ENCODE results near the gene PPM1H. TPM values are rescaled to one million over a fixed set of nuclear protein-coding genes. Genes with fewer than 3 reads are reported as not detected.
"Not testable (repeated sequence)": the region's sequence is repeated elsewhere in the genome, so short reads cannot be mapped to it uniquely, and the experiment has no call there.

PPM1H gene
- total RNA-seq, 1 donor from 2014 or later = 8.3 TPM

DNA sequence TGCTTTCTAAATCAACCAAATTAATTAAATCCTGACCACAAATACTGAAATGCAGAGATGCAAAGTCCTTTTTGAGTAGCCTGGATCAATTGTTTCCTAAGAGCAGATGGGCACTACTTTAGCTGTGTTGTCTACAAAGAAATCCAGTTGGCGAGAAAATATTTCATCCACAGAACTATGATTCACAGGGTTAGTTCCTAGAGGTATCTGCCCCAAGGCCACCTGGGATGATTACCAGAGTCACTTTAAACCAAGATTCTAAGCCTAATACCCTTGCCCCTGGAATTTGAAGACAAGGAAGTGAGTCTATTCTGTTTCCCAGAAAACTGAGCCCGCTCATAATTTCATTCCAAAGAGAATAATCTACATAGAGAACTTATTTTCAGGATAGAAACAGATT is 198.4 kb downstream of the PPM1H start:
- ATAC-seq (no peak), DNase-seq (ENCODE audit: missing footprints) (no peak)
- intact Hi-C loops (cut with DNase I) = no loop called here

DNA sequence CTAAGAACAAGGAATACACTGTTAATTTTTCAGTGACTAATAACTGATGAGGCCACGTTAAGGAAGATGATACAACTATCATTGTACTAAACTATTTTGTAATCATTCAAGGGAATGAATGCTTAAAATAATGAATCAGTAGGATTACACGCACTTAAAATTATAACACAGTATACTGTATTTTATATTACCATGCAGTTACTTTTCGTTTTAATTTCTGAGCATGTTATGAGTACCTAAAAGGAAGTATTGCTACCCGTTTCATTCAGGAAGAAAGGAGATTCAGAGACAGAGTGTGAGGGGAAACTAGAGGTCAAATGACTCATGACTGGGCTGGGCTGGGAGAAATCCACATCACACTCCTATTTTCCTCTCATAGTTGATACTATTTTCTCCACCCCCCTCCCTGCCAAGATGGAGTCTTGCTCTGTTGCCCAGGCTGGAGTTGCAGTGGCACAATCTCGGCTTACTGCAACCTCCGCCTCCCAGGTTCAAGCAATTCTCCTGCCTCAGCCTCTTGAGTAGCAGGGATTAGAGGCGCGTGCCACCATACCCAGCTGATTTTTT is 202.0 kb downstream of the PPM1H start:
- intact Hi-C loops (cut with DNase I) = no loop called here
- DNase-seq (ENCODE audit: missing footprints) (no peak), ATAC-seq (no peak)

DNA sequence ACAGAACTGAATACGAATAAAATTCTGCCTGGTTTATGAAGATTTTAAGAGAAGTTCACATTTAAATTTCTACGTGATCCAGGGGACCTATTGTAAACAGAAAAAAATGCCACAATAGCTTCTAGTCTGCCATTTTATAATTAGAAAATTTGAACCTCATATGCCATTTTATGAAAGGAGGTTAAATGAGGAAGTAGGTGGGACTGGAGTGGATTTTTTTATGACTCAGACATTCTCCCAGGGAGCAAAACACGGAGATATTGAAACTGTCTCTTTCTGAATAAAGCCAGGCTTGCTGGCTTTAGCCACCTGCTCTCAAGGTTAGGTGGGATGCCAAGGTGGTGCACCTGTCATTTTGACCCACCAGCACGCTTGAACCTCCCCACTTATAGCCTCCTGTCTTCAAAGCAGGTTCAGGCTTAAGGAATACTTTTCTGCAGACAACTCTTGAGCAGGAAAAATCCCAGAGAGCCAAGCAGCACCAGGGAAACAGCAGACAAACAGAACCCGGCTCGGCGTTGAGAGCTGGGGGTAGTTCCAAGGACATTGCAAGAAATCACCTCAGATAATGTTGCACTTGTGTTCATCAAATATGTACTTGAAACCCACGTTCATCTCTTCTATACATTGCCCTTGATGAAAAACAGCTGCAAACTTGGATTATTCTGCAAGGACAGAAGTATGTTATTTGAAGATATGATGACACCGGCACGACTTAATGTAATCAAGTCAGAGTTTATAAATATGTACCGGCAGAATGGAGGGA is 203.7 kb downstream of the PPM1H start:
- intact Hi-C loops (cut with DNase I) = no loop called here
- ATAC-seq (peak; percentile 36), DNase-seq (ENCODE audit: missing footprints) (no peak)

DNA sequence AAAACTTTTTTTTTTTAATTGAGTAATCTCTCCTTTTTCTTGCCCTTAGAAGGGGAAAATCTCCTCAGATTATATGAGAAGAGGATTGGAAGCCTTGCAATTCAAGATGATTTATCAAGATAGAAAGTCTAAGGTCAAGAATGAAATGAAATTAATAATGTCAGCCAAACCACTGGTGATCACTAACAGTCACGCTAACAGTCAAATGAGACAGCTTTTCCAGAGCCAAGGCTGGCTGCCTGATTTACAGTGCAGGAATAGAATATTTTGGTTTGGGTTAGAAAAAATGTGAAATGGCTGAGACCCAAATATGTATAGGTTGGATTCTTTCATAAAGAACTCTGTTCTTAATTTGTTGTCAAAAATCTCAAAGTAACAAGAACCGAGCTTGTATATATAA is 204.3 kb downstream of the PPM1H start:
- intact Hi-C loops (cut with DNase I) = no loop called here
- ATAC-seq = no peak
- no peak for DNase-seq (ENCODE audit: missing footprints)

DNA sequence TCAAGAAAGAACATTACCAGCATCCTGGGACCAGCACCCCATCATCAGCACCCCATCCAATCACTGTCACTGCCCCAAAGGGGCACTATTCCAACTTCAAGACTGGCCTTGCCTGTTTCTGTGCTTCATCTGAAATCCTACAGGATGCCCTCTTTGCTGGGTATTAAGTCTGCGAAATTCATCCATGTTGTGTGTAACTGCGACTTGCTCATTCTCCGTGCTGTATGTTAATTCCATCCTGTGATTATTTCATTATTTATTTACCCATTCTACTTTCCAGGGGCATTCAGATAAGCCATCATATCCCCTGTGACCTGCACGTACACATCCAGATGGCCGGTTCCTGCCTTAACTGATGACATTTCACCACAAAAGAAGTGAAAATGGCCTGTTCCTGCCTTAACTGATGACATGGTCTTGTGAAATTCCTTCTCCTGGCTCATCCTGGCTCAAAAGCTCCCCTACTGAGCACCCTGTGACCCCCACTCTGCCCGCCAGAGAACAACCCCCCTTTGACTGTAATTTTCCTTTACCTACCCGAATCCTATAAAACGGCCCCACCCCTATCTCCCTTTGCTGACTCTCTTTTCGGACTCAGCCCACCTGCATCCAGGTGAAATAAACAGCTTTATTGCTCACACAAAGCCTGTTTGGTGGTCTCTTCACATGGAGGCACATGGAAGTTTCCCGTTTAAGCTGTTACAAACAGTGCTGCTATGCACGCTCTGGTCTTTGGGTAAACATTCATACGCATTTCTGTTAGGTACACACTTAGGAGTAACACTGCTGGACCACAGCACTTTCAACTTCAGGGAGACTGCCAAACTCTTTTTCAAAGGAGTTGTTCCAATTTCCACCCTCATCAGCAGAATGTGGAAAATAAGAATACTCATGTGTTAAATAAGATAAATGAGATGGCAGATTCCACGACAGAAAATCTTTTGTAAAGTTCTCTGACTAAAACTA is 205.1 kb downstream of the PPM1H start:
- intact Hi-C loops (cut with DNase I) = not testable (repeated sequence)
- ATAC-seq = peak; percentile 56

DNA sequence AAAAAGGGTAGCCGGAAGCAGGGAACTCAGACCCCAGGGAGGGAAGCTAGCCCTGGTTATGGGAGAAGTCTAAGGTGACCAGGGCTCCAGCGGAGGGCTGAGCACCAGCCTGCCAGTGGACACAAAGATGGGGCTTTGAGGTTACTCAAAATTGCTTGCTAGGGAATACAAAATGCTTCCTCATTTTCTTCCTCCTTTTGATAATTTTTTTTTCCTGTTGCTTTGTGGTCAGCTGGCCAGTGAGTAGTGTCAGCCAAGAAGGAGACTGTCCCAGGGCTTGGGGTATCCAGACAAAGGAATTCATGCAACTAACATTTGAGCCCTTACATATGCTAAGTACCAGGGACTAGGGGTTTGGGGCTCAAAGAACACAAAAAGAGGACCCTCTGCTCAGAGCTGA is 206.2 kb downstream of the PPM1H start:
- no peak for ATAC-seq
- intact Hi-C loops (cut with DNase I) = no loop called here
- DNase-seq (ENCODE audit: missing footprints) = no peak

More for the DNA sequence above, 205.1 kb downstream of the PPM1H start:
- DNase-seq (ENCODE audit: missing footprints) = not testable (repeated sequence)

DNA sequence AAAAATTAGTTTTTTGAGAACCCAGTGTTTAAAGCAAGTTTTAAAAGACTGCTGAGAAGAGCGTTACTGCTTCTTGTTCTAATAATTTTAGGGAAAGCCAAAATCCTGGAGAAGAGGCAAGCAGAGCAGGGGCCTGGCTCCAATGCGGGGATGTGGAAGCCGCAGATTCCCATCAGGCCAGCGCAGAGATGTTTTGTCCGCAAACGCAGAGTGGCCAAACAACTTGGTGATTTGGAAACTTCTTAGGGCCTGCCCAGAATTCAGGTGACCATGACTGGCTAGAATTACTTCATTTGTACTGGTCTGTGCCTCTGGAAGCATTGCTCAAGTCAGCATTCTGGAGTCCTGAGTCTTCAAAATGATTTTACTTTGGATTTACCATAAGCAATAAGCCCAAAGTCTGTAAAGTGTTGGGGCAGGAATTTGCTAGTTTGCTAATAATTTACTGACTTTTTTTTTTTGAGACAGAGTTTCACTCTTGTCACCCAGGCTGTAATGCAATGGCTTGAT is 208.4 kb downstream of the PPM1H start:
- no peak for ATAC-seq
- DNase-seq (ENCODE audit: missing footprints) = no peak
- intact Hi-C loops (cut with DNase I) = no loop called here

DNA sequence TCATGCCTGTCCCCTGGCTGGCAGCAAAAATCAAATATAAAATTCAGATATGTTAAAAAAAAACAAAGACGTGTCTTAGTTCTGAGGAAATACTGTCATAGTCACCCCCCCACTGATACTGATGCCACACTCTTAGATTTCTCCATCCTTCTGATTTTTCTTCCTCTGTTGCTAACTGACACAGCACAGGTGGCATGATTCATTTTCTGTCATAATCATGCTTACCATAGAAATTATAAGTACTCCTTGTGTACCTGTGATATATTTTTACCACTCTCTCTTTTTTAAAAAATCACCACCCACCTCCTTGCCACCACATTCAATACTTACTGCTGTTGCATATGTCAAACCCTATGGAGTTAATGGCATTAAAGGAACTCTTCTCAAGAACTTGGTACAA is 209.2 kb downstream of the PPM1H start:
- DNase-seq (ENCODE audit: missing footprints) (no peak), ATAC-seq (no peak)
- intact Hi-C loops (cut with DNase I) = no loop called here

DNA sequence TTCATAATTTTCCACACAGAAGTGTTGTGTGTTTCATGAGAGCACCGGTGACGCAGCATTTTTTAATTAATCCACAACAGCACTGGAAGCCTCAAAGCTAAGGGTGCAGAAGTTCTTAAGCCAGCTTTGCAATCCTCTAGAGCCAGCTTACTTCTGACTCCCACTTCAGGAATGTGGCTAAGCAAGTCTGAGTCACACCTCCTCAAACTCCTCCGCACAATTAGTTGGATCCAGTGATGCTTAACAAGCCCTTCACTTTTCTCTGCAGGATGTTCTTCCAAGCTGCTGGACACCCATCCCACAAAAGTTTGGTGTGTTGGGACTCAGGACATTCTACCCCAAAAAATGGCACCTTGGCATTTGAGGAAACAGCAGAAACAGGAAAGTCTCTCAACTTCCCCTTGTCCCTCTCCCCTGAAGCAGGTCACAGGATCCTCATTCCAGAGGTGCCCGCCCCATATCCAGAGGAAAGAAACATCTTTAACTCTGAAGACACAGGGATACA is 210.0 kb downstream of the PPM1H start:
- intact Hi-C loops (cut with DNase I) = no loop called here
- ATAC-seq (peak; percentile 74), DNase-seq (ENCODE audit: missing footprints) (no peak)

DNA sequence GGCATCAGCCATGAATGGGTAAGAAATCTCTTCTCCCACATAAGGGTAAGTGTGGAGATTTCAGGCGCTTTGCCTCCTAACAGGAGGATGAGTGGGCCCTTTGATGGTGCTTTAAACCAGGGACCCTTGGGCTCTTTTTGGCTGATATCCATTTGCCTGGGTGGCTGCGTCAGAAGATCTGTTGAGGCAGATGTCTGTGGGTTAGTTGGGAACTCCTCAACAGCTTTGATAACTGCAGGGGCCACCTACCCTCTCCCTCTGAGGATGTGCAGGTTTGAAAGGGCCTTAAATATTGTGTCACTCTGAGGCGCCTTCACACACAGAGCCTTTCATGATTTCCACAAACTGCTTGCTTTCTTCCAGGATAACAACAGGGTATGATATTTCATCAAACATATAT is 210.7 kb downstream of the PPM1H start:
- no peak for DNase-seq (ENCODE audit: missing footprints)
- no peak for ATAC-seq
- intact Hi-C loops (cut with DNase I) = no loop called here

DNA sequence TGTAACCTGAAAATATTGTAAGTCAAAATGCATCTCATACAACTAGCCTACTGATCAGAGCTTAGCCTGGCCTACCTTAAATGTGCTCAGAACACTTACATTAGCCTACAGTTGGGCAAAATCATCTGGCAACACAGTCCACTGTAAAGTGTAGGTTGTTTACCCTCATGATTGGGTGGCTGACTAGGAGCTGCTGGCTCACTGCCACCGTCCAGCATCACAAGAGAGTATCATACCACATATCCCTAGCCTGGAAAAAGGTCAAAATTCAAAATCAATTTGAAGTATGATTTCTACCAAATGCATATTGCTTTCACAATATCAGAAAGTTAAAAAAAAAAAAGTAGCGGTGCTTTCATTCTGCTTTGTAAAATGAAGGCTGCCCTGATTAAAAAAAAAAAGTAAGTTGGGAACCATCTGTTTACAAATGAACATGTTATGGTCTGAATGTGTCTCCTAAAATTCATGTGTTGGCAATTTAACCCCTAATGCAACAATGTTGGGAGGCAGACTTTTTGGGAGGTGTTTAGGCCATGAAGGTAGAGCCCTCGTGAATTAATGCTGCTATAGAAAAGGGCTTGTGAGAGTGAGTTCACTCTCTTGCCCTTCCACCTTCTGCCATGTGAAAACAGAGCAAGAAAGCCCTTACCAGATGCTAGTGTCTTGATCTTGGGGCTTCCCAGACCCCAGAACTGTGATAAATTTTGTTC is 211.8 kb downstream of the PPM1H start:
- intact Hi-C loops (cut with DNase I) = no loop called here
- DNase-seq (ENCODE audit: missing footprints) = no peak
- ATAC-seq = no peak

DNA sequence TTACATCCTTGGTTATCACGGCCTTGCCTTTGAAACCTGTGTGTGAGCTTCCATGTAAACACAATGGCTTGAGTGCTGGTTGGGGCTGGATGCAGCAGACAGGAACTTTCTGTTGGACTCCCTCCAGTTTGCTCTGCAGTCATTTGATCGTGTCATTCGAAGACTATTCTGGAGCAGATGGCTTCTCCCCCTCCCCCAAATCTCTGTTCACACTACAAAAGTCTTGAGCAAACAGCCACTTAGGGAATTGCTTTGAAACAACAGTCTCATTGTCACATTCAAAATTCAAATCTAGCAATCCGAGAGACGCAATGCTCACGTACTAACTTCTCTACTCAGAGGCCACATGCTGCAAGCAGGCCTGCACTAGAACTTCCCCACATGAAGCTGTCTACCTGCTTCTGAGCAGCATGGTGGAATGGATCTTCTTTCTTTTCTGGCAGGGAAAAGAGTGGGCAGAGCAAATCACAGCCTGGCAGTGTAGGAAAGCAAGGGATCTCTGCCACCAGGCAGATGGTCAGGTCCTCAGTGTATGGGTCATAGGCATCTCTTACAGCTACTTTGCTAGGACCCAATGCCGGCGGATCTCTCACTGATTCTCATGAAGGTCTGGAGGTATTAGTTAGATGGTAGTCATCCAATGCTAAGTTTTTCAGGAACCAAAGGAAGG is 214.2 kb downstream of the PPM1H start:
- peak; percentile 89 for ATAC-seq
- intact Hi-C loops (cut with DNase I) = no loop called here
- DNase-seq (ENCODE audit: missing footprints) = no peak

DNA sequence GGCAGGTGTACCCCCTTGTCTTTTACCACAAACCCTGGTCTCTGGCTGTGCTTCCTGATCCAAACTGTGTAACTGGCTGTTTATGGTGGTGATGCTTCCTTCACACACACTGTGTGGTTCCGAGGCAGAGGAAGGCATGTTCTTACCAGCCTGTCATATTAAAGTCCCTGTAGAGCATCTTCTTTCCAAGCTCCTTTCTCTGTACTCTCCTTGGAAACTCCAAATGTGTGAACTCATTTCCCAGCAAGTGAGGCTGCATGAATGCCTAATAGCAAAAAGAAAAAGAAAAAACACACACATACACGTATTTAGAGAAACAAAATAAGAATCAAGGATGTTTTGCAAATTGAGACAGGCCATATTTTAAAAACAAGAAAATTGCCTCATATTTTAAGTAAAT is 214.9 kb downstream of the PPM1H start:
- no peak for ATAC-seq
- no peak for DNase-seq (ENCODE audit: missing footprints)
- intact Hi-C loops (cut with DNase I) = no loop called here

DNA sequence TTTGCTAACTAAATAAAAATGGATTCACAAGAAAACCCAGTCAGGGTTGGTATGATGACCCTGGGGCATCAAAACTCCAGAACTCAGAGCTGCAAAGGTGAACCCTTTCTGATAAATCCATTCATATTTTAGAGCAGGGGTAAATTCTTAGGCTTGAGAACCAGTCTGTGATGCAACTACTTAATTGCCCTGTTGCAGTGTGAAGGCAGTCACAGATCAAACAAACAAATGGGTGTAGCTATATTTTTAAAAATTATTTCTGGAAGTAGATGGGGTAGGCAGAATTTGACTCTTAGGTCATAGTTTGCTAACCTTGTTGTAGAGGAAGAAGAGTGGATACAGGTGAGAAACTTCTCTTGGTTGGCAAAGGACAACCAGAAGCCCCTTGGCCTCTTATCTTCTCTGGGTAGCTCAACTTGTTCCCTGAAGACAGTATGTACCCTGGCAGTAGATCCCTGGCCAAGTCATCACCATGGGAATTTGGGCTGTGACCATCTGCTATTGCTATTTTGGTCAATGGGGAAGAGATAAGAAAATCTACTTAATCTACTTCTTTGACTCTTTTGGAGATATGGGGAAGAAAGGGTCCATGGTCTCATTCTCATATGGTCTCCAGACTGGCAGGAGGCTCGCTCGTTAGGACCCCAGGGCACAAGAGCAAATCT is 216.1 kb downstream of the PPM1H start:
- ATAC-seq (no peak), DNase-seq (ENCODE audit: missing footprints) (no peak)
- intact Hi-C loops (cut with DNase I) = no loop called here

DNA sequence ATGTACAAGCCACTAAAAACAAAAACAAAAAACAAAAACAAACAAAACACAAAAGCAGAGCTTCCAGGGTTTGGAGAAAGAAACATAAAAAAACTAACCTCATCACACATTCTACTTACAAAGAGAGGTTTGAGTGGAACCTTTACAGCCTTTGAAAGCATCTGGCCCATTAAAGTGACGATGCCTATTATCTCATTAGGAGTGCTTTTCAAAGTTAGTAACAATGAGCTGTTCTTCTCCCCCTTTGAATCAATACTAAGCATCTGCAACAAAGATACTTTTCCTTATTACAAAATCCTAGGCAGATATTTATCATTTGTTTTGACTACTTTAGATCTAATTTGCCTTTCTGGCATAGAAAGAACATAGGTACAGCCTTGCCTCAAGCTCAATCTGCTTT is 217.3 kb downstream of the PPM1H start:
- ATAC-seq (no peak), DNase-seq (ENCODE audit: missing footprints) (no peak)
- intact Hi-C loops (cut with DNase I) = no loop called here

DNA sequence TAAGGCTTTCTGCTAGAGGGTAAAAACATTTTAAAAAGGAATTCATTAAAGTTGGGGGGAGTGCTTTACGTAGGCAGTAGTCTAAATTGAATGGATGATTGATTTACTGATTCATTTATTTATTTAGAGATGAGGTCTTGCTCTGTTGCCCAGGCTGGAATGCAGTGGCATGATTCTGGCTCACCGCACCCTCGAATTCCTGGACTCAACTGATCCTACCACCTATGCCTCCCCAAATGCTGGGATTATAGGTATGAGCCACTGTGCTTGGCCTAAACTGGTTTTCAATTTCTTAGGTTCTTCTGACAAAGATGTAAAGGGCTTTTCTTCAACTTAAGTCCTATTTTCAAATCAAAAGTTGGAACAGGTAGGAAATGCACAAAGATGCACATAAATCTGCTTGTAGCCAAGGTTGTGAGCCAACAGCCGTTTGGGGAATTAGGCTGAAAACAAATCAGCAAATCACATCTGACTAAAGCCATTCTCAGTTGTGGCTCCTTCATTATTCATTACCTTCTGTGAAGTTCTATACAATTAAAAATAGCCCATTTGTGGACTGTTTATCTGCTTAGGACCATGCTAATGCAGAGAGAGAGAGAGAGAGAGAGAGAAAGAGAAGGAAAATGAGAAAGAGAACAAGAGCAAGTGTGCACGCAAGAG is 218.0 kb downstream of the PPM1H start:
- DNase-seq (ENCODE audit: missing footprints) (no peak), ATAC-seq (no peak)
- intact Hi-C loops (cut with DNase I) = no loop called here

DNA sequence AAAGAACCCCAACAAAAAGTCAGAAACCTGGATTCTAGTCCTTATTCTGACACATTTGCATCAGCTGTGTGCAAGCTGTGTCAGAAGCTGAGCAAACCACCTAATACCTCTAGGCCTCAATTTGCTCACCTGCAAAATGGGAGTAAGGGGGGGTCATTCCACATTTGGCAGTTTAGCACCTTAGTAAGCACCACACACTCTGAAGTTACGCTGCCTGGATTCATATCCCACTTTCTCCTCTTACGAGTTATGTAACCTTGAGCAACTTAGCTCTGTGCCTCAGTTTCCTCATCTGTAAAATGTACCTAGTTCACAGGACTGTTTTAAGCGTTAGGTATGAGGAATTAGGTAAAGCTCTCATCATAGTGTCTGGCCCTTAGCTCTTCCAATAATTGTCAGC is 218.9 kb downstream of the PPM1H start:
- intact Hi-C loops (cut with DNase I) = no loop called here
- ATAC-seq (no peak), DNase-seq (ENCODE audit: missing footprints) (no peak)
